MM.1S (cell line): ENCODE data around the gene ZFAND2A.

ENCODE experiments used
- DNase-seq: peaks from one replicate; pipeline ENCODE4 v3.0.0-alpha.2; 2015
- H2AFZ ChIP-seq: fragments of 300-600 bp; sonication (generic); 2 replicates; pipeline ENCODE4 v1.6.0; 2016; ENCODE audit warnings: antibody characterized with exemption, low read length
- H3F3A ChIP-seq: fragments of 300-600 bp; sonication (generic); 2 replicates; pipeline ENCODE4 v1.6.1; 2016; ENCODE audit warnings: mild to moderate bottlenecking, antibody characterized with exemption, low read length, moderate library complexity, mixed read lengths; ENCODE audit not compliant: insufficient read depth
- H3K27ac ChIP-seq: fragments of 300-600 bp; sonication (generic); 2 replicates; pipeline ENCODE4 v1.5.1; 2016; ENCODE audit warnings: mild to moderate bottlenecking, low read length
- H3K27me3 ChIP-seq: fragments of 300-600 bp; sonication (generic); replicated peaks from 2 replicates; pipeline ENCODE4 v1.6.0; 2016; ENCODE audit warnings: low read length; ENCODE audit not compliant: insufficient read depth
- H3K36me3 ChIP-seq: fragments of 300-600 bp; sonication (generic); replicated peaks from 2 replicates; pipeline ENCODE4 v1.6.1; 2016; ENCODE audit warnings: mild to moderate bottlenecking, low read length, mixed read lengths; ENCODE audit not compliant: insufficient read depth
- H3K4me1 ChIP-seq: fragments of 300-600 bp; sonication (generic); 2 replicates; pipeline ENCODE4 v1.6.1; 2016; ENCODE audit warnings: low read length, mixed read lengths
- H3K4me2 ChIP-seq: fragments of 300-600 bp; sonication (generic); 2 replicates; pipeline ENCODE4 v1.6.0; 2016; ENCODE audit warnings: low read depth, low read length
- H3K4me3 ChIP-seq: fragments of 300-600 bp; sonication (generic); 2 replicates; pipeline ENCODE4 v1.5.1; 2016; ENCODE audit warnings: low read length, mixed read lengths
- H3K79me2 ChIP-seq: fragments of 300-600 bp; sonication (generic); 2 replicates; pipeline ENCODE4 v1.6.1; 2016; ENCODE audit warnings: mixed run types, low read length, mixed read lengths
- H3K9ac ChIP-seq: fragments of 300-600 bp; sonication (generic); 2 replicates; pipeline ENCODE4 v1.6.1; 2016; ENCODE audit warnings: low read length, mixed read lengths
- H3K9me2 ChIP-seq: fragments of 300-600 bp; sonication (generic); replicated peaks from 2 replicates; pipeline ENCODE4 v1.6.1; 2016; ENCODE audit warnings: mild to moderate bottlenecking, low read length, mixed read lengths; ENCODE audit not compliant: insufficient read depth
- H3K9me3 ChIP-seq: fragments of 300-600 bp; sonication (generic); replicated peaks from 2 replicates; pipeline ENCODE4 v1.6.1; 2016; ENCODE audit warnings: mild to moderate bottlenecking, low read length, mixed read lengths; ENCODE audit not compliant: insufficient read depth
- H4K20me1 ChIP-seq: fragments of 300-600 bp; sonication (generic); 2 replicates; pipeline ENCODE4 v1.6.1; 2016; ENCODE audit warnings: mild to moderate bottlenecking, low read length, moderate library complexity, mixed read lengths; ENCODE audit not compliant: insufficient read depth
- EZH2 ChIP-seq: fragments of 300-600 bp; sonication (generic); optimal IDR thresholded peaks from 2 replicates; pipeline ENCODE3; 2017; ENCODE audit warnings: low read depth, mild to moderate bottlenecking, antibody characterized with exemption, low read length, mixed read lengths
- EZH2phosphoT487 ChIP-seq: fragments of 300-600 bp; sonication (generic); IDR thresholded peaks from 2 replicates; pipeline ENCODE4 v1.6.1; 2018; ENCODE audit warnings: antibody characterized with exemption, low read length
- TF ChIP-seq, protein P1 (sequence below): fragments of 300-600 bp; sonication (generic); IDR thresholded peaks from 2 replicates; pipeline ENCODE4 v1.5.1; 2016; ENCODE audit warnings: antibody characterized with exemption, low read length, mixed read lengths

The ZFAND2A gene

DNA sequence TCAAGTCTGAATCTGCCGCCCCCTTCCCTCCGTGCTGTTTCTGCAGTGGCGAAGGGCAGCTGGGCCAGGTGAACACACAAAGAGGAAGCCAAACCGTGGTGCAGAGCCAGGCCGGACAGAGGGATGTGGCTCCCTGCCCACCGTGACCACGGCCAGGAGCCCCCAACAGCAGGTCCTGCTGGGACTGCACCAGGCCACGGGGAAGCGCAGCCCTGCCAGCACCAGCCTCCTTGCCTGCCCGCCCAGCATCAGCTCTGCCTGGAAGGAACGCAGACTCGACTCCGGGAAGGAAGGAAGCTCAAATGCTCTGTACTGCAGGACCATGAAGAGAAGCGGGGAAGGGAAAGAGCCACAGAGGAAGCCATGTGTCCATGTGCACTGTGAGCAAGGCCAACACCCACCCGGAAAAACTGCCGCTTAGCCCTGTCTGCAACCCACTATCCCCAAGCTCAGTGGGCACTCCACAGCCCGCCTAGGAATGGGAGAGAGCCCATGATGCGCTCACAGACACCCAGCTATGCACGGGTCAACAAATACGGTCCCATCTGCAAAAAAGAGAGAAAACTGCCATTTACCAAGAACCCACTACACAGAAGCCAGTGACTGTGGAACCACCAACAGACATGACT is 53.1 kb downstream of the ZFAND2A start:
- no peaks in the 10 kb centered on the region for H3K9me3 ChIP-seq
- TF ChIP-seq EZH2, result no peak
- TF ChIP-seq EZH2phosphoT487, result no peak
- TF ChIP-seq, protein P1, sequence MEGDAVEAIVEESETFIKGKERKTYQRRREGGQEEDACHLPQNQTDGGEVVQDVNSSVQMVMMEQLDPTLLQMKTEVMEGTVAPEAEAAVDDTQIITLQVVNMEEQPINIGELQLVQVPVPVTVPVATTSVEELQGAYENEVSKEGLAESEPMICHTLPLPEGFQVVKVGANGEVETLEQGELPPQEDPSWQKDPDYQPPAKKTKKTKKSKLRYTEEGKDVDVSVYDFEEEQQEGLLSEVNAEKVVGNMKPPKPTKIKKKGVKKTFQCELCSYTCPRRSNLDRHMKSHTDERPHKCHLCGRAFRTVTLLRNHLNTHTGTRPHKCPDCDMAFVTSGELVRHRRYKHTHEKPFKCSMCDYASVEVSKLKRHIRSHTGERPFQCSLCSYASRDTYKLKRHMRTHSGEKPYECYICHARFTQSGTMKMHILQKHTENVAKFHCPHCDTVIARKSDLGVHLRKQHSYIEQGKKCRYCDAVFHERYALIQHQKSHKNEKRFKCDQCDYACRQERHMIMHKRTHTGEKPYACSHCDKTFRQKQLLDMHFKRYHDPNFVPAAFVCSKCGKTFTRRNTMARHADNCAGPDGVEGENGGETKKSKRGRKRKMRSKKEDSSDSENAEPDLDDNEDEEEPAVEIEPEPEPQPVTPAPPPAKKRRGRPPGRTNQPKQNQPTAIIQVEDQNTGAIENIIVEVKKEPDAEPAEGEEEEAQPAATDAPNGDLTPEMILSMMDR, result no peak
- H4K20me1 ChIP-seq, result no peaks in the 10 kb centered on the region
- no peaks in the 10 kb centered on the region for H3F3A ChIP-seq
- H3K4me2 ChIP-seq, result no peak overlapping the region
- 0 out of 2 replicates have a peak, but pooled peaks cover 7% of the 10 kb centered on the region for H3K79me2 ChIP-seq
- no peak overlapping the region for H3K27ac ChIP-seq
- no peaks in the 10 kb centered on the region for H3K27me3 ChIP-seq
- H3K9me2 ChIP-seq, result no peaks in the 10 kb centered on the region
- H3K4me1 ChIP-seq, result no peaks in the 10 kb centered on the region
- H3K36me3 ChIP-seq, result no peaks in the 10 kb centered on the region
- no peak overlapping the region for H2AFZ ChIP-seq
- no peak overlapping the region for H3K4me3 ChIP-seq
- DNase-seq, result no peak
- H3K9ac ChIP-seq, result no peak overlapping the region

DNA sequence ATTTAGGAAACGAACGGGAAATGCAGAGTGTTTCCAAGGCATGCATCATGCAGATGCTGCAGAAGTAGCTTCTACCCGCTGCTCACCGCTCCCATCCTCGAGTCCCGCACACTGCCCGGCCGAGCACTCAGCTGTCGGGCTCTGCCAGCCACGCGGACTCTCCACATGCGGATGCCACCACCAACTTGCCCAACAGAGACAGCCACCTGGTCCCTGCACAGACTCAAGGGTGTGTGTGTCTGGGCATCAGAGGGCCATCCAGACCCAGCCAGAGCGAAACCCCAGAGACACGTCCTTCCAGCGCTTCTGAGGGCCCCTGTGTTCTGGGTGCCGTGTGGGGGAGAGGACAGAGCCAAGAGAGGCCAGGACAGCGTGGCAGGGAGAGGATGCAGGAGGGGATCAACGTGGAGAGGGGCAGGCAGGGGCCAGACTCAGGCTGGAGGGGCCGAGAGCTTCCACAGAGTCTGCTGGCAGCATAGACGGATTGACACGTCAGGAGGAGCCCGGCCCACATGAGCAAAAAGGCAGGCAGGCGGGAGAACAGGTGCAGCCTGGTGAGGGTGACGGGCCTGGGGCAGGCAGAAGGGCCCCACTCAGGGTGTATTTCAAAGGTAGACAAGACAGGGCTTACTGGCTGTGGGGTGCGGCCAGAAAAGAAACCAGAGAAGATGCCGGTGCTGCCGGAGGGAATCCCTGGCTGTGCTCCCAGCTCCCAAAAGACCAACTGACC is 53.8 kb downstream of the ZFAND2A start:
- Histone ChIP-seq H3K9me2 (no peaks in the 10 kb centered on the region), H3F3A (no peaks in the 10 kb centered on the region), H3K36me3 (no peaks in the 10 kb centered on the region), H2AFZ (no peak overlapping the region), H3K9ac (no peak overlapping the region), H3K4me3 (no peak overlapping the region), H4K20me1 (no peaks in the 10 kb centered on the region), H3K4me1 (no peaks in the 10 kb centered on the region), H3K27me3 (no peaks in the 10 kb centered on the region), H3K79me2 (0 out of 2 replicates have a peak, but pooled peaks cover 7% of the 10 kb centered on the region), H3K9me3 (no peaks in the 10 kb centered on the region), H3K4me2 (no peak overlapping the region), H3K27ac (no peak overlapping the region)
- TF ChIP-seq, protein P1, result no peak
- TF ChIP-seq EZH2phosphoT487 (no peak), EZH2 (no peak)
- no peak for DNase-seq

DNA sequence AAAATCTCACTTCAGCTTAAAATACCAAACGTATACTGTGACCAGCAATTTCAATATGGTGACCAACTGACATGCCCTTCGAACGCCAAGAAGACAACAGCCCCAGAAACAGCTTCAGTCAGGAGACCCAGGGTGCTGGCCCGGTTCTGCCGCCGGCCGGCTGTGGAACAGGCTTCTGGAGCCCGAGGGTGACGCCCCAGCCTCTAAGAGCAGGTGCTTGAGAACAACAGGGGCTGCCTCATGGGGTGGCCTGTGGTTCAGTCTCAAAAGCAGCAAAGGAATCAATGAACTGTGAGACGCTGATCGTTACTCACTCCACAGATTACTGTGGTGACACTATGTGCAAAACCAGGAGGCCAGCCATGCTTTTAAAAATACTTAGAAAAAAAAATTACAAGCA is 54.8 kb downstream of the ZFAND2A start:
- Histone ChIP-seq H3K4me1 (no peaks in the 10 kb centered on the region), H3K9ac (no peak overlapping the region), H3K79me2 (0 out of 2 replicates have a peak, but pooled peaks cover 7% of the 10 kb centered on the region), H3K27ac (no peak overlapping the region), H3K36me3 (no peaks in the 10 kb centered on the region), H3K4me2 (no peak overlapping the region), H3K9me3 (no peaks in the 10 kb centered on the region), H3K4me3 (no peak overlapping the region), H3K27me3 (no peaks in the 10 kb centered on the region), H4K20me1 (no peaks in the 10 kb centered on the region), H3K9me2 (no peaks in the 10 kb centered on the region), H3F3A (no peaks in the 10 kb centered on the region), H2AFZ (no peak overlapping the region)
- no peak for DNase-seq
- TF ChIP-seq, protein P1, result no peak
- TF ChIP-seq EZH2phosphoT487 (no peak), EZH2 (no peak)
